Right lobe of liver (tissue), 4 donors: ENCODE data around the gene KCNRG.

Source experiments
- POLR2A ChIP-seq: fragments of 450-650 bp; IDR thresholded peaks from one replicate; pipeline ENCODE4 v1.6.1; 2017; ENCODE audit warnings: antibody characterized with exemption, mild to moderate bottlenecking
- TF ChIP-seq, protein P1 (sequence below), 4 donors: fragments of 200-600 bp in 3 of 4; fragments of 450-650 bp in 1 of 4; IDR thresholded peaks; one replicate each; pipeline versions ENCODE4 v1.5.1 to v1.8.0; 2016 to 2022; ENCODE audit warnings: antibody characterized with exemption in 4 of 4, mild to moderate bottlenecking in 2 of 4
- donor health status: DM: no; HTN: no; CAD: no.
- donor health status: DM: no; HTN: no; CAD: no.
- donor health status: DM: no; HTN: yes; CAD: no.

DNA sequence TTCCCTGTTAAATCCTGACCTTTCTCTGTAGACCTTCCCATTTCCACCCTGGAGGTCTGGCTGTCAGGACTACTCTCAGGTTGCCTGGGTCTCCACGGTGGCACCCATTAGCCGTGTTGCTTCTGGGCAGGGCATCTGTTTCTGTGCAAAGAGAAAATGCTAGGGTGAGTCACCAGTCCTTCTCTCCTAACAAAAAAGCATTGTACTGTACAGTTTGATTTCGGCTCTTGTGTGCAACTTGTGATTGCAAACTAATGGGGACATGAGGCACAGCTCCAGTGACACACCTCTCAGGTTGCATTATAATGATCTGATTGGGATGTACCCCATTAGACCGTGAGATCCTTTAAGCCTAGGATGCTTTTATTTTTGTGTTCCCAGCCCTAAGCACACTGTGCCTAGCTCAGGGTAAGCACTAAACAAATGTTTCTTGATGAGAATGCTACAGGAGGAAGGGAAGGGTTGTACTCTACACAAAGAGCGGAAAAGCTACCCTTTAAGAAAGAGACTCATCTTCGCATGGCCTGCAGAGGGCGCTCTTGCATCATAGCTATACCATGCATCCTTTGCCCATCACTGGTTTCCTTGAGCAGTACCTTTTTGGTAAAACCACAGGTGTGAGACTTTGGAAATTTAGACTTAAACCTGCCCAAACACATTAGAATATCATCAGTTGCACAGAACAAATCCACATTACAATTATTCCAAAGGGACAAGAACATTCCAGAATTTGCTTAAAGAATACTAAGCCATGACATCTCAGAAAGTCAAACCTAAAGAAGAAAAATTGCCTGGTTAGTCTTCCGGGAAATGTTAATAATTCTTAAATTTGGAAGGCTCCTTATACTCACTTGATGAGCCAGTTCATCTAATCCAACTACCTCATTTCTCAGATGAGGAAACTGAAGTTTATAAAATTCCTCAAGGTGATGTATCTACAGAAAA, 38.7 kb upstream of the KCNRG start:
- TF ChIP-seq, protein P1, sequence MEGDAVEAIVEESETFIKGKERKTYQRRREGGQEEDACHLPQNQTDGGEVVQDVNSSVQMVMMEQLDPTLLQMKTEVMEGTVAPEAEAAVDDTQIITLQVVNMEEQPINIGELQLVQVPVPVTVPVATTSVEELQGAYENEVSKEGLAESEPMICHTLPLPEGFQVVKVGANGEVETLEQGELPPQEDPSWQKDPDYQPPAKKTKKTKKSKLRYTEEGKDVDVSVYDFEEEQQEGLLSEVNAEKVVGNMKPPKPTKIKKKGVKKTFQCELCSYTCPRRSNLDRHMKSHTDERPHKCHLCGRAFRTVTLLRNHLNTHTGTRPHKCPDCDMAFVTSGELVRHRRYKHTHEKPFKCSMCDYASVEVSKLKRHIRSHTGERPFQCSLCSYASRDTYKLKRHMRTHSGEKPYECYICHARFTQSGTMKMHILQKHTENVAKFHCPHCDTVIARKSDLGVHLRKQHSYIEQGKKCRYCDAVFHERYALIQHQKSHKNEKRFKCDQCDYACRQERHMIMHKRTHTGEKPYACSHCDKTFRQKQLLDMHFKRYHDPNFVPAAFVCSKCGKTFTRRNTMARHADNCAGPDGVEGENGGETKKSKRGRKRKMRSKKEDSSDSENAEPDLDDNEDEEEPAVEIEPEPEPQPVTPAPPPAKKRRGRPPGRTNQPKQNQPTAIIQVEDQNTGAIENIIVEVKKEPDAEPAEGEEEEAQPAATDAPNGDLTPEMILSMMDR (IDR thresholded peaks at IDR 0.05) = peak; percentile 85 to 90 (median 89)
- TF ChIP-seq POLR2A = no peak
